Measurements from ENCODE around the gene FTL. TPM values are rescaled to one million over a fixed set of nuclear protein-coding genes. Genes with fewer than 3 reads are reported as not detected.

FTL gene
- total RNA-seq, 4 donors from 2014 or later = 5,480 to 8,362 (median 5,857) TPM

DNA sequence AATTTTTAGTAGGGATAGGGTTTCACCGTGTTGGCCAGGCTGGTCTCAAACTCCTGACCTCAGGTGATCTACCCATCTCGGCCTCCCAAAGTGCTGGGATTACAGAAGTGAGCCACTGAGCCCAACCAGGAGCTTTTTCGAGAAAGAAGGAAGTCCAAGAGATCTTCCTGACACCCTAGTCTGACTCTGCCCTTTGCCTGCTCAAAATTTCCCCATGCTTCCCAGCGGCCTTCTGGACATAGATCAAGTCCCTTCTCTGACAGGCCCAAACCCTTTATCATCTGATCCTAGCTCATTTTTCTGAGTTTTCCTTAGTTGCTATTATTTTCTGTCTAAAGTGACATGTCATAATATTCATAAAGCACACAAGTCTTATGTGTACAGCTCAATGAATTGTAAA lies 12.0 kb upstream of the FTL start:
- H3K4me1 ChIP-seq = peaks cover 0 to 21% (median 12%) of the 10 kb centered on the region in 4 donors
- peaks cover 0 to 14% (median 0%) of the 10 kb centered on the region in 3 donors for H3K36me3 ChIP-seq
- DNase-seq (ENCODE audit: low spot score in 2 of 2) = no peak
- H3K9me3 ChIP-seq = no peaks in the 10 kb centered on the region
- no peak overlapping the region for H3K4me3 ChIP-seq
- WGBS, 2 donors = 79 to 81% methylated on average over 4 of the region's 4 CpGs
- TF ChIP-seq POLR2A (IDR thresholded peaks at IDR 0.05) = no peak
- no peak for TF ChIP-seq CTCF (IDR thresholded peaks at IDR 0.05)
- TF ChIP-seq EP300 (IDR thresholded peaks at IDR 0.05) = no peak
- no peak overlapping the region for H3K27ac ChIP-seq
- no peaks in the 10 kb centered on the region for H3K27me3 ChIP-seq

DNA sequence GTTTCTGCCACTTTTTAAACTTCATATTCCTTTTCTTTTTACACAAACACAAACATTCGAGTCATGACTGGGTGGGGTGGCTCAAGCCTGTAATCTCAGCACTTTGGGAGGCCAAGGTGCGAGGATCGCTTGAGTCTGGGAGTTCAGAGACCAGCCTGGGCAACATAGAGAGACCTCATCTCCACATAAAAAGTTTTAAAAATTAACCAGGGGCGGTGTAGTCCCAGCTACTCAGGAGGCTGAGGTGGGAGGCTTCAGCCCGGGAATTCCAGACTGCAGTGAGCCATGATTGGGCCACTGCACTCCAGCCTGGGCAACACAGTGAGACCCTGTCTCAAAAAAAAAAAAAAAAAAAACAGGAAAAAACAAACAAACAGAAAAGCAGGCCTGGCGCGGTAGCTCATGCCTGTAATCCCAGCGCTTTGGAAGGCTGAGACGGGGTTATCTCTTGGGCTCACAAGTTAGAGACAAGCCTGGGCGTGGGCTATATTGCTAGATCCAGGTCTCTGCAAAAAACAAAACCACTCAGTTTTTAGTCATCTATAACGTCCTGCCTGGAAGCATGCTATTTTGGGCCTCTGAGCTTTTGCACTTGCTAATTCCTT lies 11.0 kb upstream of the FTL start:
- peak overlapping the region; percentile 60 to 95 (median 88) for H3K27ac ChIP-seq
- no peak for DNase-seq (ENCODE audit: low spot score in 2 of 2)
- 45 to 53% methylated on average over 11 of the region's 11 CpGs for WGBS, 2 donors
- H3K4me1 ChIP-seq = peaks cover 0 to 21% (median 12%) of the 10 kb centered on the region in 4 donors
- peaks cover 0 to 14% (median 0%) of the 10 kb centered on the region in 3 donors for H3K36me3 ChIP-seq
- no peaks in the 10 kb centered on the region for H3K27me3 ChIP-seq
- H3K4me3 ChIP-seq = peak overlapping the region; percentile 60 to 97 (median 92)
- no peaks in the 10 kb centered on the region for H3K9me3 ChIP-seq
- TF ChIP-seq EP300 (IDR thresholded peaks at IDR 0.05) (no peak), POLR2A (IDR thresholded peaks at IDR 0.05) (no peak), CTCF (IDR thresholded peaks at IDR 0.05) (no peak)

DNA sequence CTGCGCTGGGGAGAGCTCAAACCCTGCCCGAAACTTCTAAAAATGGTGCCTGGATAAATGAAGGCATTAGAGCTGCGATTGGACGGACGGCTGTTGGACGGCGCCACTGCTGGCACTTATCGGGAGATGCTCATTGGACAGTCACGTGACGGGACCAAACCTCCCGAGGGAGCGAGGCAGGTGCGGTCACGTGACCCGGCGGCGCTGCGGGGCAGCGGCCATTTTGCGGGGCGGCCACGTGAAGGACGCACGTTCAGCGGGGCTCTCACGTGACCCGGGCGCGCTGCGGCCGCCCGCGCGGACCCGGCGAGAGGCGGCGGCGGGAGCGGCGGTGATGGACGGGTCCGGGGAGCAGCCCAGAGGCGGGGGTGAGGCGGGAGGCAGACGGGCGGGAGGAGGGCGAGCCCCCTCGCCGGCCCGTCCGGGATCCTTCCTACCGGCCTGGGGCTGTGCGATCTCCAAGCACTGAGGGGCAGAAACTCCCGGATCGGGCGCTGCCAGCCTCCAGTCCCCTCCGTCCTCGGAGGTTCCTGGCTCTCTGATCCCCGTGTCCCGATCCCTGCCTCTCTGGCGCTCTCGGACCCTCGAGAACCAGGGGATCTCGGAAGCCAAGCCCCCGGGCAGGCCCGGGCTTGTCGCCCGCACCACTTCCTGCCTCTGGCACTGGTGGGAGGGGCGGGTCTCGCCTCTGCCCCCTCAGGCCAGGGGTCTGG lies 10.4 kb upstream of the FTL start, which contains the start of gene BAX:
TSS of gene BAX (plus strand) at position 281 of the 713 bp plus-strand sequence. CDS start at position 335, 54 bp downstream.
- WGBS, 2 donors = 1% methylated on average over 39 to 62 of the region's 71 CpGs
- H3K4me1 ChIP-seq = peaks cover 0 to 21% (median 12%) of the 10 kb centered on the region in 4 donors
- TF ChIP-seq POLR2A (IDR thresholded peaks at IDR 0.05) (peak; percentile 40 to 67), CTCF (IDR thresholded peaks at IDR 0.05) (peak in 2 of 5 experiments; percentile 35 to 54), EP300 (IDR thresholded peaks at IDR 0.05) (peak in 1 of 2 donors; percentile 83)
- H3K9me3 ChIP-seq = no peaks in the 10 kb centered on the region
- H3K36me3 ChIP-seq = peaks cover 0 to 14% (median 0%) of the 10 kb centered on the region in 3 donors
- H3K27me3 ChIP-seq = no peaks in the 10 kb centered on the region
- H3K27ac ChIP-seq = peak within 1 kb of the TSS; percentile 60 to 95 (median 88)
- H3K4me3 ChIP-seq = peak within 1 kb of the TSS; percentile 60 to 97 (median 92)
- peak; percentile 92 to 93 for DNase-seq (ENCODE audit: low spot score in 2 of 2)

- H3K27ac ChIP-seq = peak overlapping the region; percentile 60 to 95 (median 88)
- WGBS, 2 donors = 46 to 52% methylated on average over 16 of the region's 16 CpGs
- peak overlapping the region; percentile 60 to 97 (median 92) for H3K4me3 ChIP-seq
These were observed 9.7 kb upstream of the FTL start for GRCh38 chr19:48955308-48955958.

More at GRCh38 chr19:48955308-48955958, 9.7 kb upstream of the FTL start:
- H3K27me3 ChIP-seq = no peaks in the 10 kb centered on the region
- H3K4me1 ChIP-seq = peaks cover 0 to 21% (median 12%) of the 10 kb centered on the region in 4 donors
- H3K36me3 ChIP-seq = peaks cover 0 to 18% (median 0%) of the 10 kb centered on the region in 3 donors
- H3K9me3 ChIP-seq = no peaks in the 10 kb centered on the region
- DNase-seq (ENCODE audit: low spot score in 2 of 2) = no peak
- no peak for TF ChIP-seq POLR2A (IDR thresholded peaks at IDR 0.05)
- no peak for TF ChIP-seq EP300 (IDR thresholded peaks at IDR 0.05)
- no peak for TF ChIP-seq CTCF (IDR thresholded peaks at IDR 0.05)

All from tibial nerve (tissue), 4 donors.